Hair follicular keratinocyte (primary cell): ENCODE measurements around the gene CD99. TPM values are rescaled to one million over a fixed set of nuclear protein-coding genes. Genes with fewer than 3 reads are reported as not detected.

Experiments used
- total RNA-seq: library from RNA; depleted of rRNA; stranded (reverse); fragments of >200 nt; gene quantifications from 2 replicates; pipeline ENCODE4 v1.2.3, GENCODE V29; 2015

Gene CD99
- 167 and 261 TPM in 2 replicates for total RNA-seq

GRCh38 chrX:2690856-2691542 lies at the start of gene CD99:
TSS of gene CD99 (plus strand) at chrX:2691295. CDS start at chrX:2691361, 66 bp downstream.

DNA sequence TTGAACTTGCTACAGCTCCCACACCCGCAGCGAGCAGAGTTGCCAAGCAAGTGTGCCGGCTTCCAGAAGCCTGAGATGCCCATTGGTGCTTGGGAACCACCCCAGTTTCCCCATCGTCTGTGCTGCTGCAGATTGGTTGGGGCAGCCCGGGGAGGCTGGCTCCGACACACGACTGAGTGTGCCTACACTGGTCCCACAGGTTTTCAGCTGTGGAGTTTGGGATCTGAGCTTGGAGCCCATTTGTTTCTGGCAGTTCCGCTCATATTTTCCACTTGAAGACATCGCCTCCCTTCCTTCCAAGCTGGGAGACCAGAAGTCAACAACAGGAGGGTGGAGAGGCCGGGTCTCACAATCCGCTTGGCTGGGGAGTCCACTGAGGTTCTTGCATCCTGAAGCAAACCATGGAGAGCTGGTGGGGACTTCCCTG lies 60.8 kb downstream of the CD99 start, which contains the start of gene XG:
XG (plus strand) TSS at position 167 of the 427 bp plus-strand sequence; CDS start at position 402, 235 bp downstream.

Other genes with a start within 250 kb of the CD99 start
- gene DHRSX, start 190.3 kb upstream of the CD99 start, total RNA-seq = 15.7 and 30.5 TPM in 2 replicates
- gene ZBED1, start 190.3 kb upstream of the CD99 start, total RNA-seq = 33.2 and 33.3 TPM in 2 replicates
- 11.8 and 19.7 TPM in 2 replicates for gene XG, start 60.7 kb downstream of the CD99 start, total RNA-seq
- 0.23 TPM in 1 of 2 replicates, not detected in the other for gene GYG2, start 137.6 kb downstream of the CD99 start, total RNA-seq
- 5.2 and 11.9 TPM in 2 replicates for gene ARSD, start 238.0 kb downstream of the CD99 start, total RNA-seq